GM12878 (cell line): ENCODE measurements around the gene GET3. TPM values are rescaled to one million over a fixed set of nuclear protein-coding genes. Genes with fewer than 3 reads are reported as not detected.

Experiments
- CHD4 ChIP-seq: fragments of 200-600 bp; sonication (generic); IDR thresholded peaks from 2 replicates; pipeline ENCODE4 v1.6.1; 2016; ENCODE audit warnings: mild to moderate bottlenecking
- CUX1 ChIP-seq: IDR thresholded peaks from 2 replicates; pipeline ENCODE4 v1.6.1; 2012; ENCODE audit warnings: improper control_type of control experiment, low read depth, low read length; ENCODE audit not compliant: insufficient replicate concordance
- FOXM1 ChIP-seq: IDR thresholded peaks from 2 replicates; pipeline ENCODE4 v1.6.1; 2012; ENCODE audit warnings: low read depth, mild to moderate bottlenecking, inconsistent platforms, low read length, moderate library complexity
- GABPA ChIP-seq: IDR thresholded peaks from 2 replicates; pipeline ENCODE4 v1.6.1; 2014; ENCODE audit warnings: antibody characterized with exemption, low read depth, mild to moderate bottlenecking, inconsistent platforms
- LARP7 ChIP-seq: fragments of 450-650 bp; IDR thresholded peaks from 2 replicates; pipeline ENCODE4 v1.6.1; 2017; ENCODE audit warnings: mild to moderate bottlenecking
- NFYA ChIP-seq: IDR thresholded peaks from 2 replicates; pipeline ENCODE4 v1.6.1; 2011; ENCODE audit warnings: low read depth, mild to moderate bottlenecking, low read length, improper control_type of control experiment, borderline replicate concordance
- PKNOX1 ChIP-seq: fragments of 450-650 bp; IDR thresholded peaks from 2 replicates; pipeline ENCODE4 v1.6.1; 2016; ENCODE audit warnings: mild to moderate bottlenecking
- POLR2A ChIP-seq: IDR thresholded peaks from 2 replicates; pipeline ENCODE4 v1.6.1; 2011; ENCODE audit warnings: low read depth, mild to moderate bottlenecking, low read length
- SUPT20H ChIP-seq: IDR thresholded peaks from 2 replicates; pipeline ENCODE4 v1.6.1; 2011; ENCODE audit warnings: low read depth, mild to moderate bottlenecking, low read length, moderate library complexity, borderline replicate concordance; ENCODE audit not compliant: control insufficient read depth
- ZBTB11 ChIP-seq: fragments of 450-650 bp; formaldehyde crosslinking; IDR thresholded peaks from 2 replicates; pipeline ENCODE4 v1.5.0; 2022; ENCODE audit warnings: mild to moderate bottlenecking, missing genetic modification characterization
- ZNF687 ChIP-seq: fragments of 450-650 bp; IDR thresholded peaks from 2 replicates; pipeline ENCODE4 v1.6.1; 2017; ENCODE audit warnings: mild to moderate bottlenecking, moderate library complexity
- polyA plus RNA-seq, 11 experiments: library from polyadenylated mRNA; depleted of rRNA in 4 of 11; unstranded in 6 of 11; stranded (reverse) in 5 of 11; fragments of >200 nt; fragmentation: Nextera tagmentation in 4 of 11; fragmentation: Illumina TruSeq in 1 of 11; extraction: Ambion mirVana in 4 of 11; extraction: Trizol in 1 of 11; gene quantifications; 1 replicate in 1 of 11; 2 replicates in 10 of 11; pipeline versions ENCODE4 v1.2.1 to v1.2.3, GENCODE V29; 2011 to 2016; ENCODE audit warnings: inconsistent platforms in 2 of 11, missing spikeins in 2 of 11, low read depth in 1 of 11
- total RNA-seq, 4 experiments: library from RNA; depleted of rRNA in 3 of 4; stranded (reverse); fragments of >200 nt in 3 of 4; fragmentation: Illumina TruSeq in 1 of 4; extraction: Trizol in 1 of 4; gene quantifications; 2 replicates each; pipeline versions ENCODE4 v1.2.1 to v1.2.3, GENCODE V29; 2013 to 2021

Gene GET3
- total and polyA plus RNA-seq, 10 of the 15 experiments (the other 5 are each of a cell fraction or from before 2014, with no cell fraction given) = 14.5 to 144 (median 97.2) TPM

- TF ChIP-seq CUX1 = no peak
- TF ChIP-seq GABPA = no peak
- TF ChIP-seq SUPT20H = no peak
- TF ChIP-seq ZNF687 = no peak
- TF ChIP-seq POLR2A = no peak
- TF ChIP-seq FOXM1 = no peak
- TF ChIP-seq LARP7 = no peak
- TF ChIP-seq NFYA = no peak
- TF ChIP-seq CHD4 = no peak
- no peak for TF ChIP-seq PKNOX1
- TF ChIP-seq ZBTB11 = no peak
Measured at GRCh38 chr19:12764698-12765097, 27.4 kb downstream of the GET3 start (continued).
